ENCODE results near the gene C1QL4. TPM values are rescaled to one million over a fixed set of nuclear protein-coding genes. Genes with fewer than 3 reads are reported as not detected.
"Not testable (repeated sequence)": the region's sequence is repeated elsewhere in the genome, so short reads cannot be mapped to it uniquely, and the experiment has no call there.

The C1QL4 gene
- not detected for total RNA-seq

GRCh38 chr12:49336645-49337584 lies at the start of gene C1QL4:
TSS of gene C1QL4 (minus strand) at chr12:49337188. CDS start at chr12:49336477, 711 bp downstream.
- DNase-seq: peak; percentile 86
- no peaks in the 10 kb centered on the region for H3K9me3 Mint-ChIP-seq
- peaks cover 7% of the 10 kb centered on the region for H3K36me3 Mint-ChIP-seq (ENCODE audit: low read depth)
- peaks cover 31% of the 10 kb centered on the region for H3K4me1 Mint-ChIP-seq
- ChIA-PET CTCF (interaction anchor here (0.9 to 4.6 kb wide), 12 partner anchors 10 to 173 kb away, joined by 3 to 29 read pairs (median 6); partner anchors contain the start of genes DNAJC22, PRPH and TROAP), POLR2A (no interaction called here)
- H3K27ac Mint-ChIP-seq: peak within 1 kb of the TSS; percentile 43
- H3K27me3 Mint-ChIP-seq: peaks cover 86% of the 10 kb centered on the region
- H3K4me3 Mint-ChIP-seq: peak within 1 kb of the TSS; percentile 53

GRCh38 chr12:49380184-49380583 lies 43.2 kb upstream of the C1QL4 start:
- H3K4me3 Mint-ChIP-seq; H3K36me3 Mint-ChIP-seq (ENCODE audit: low read depth); DNase-seq; H3K27ac Mint-ChIP-seq; H3K4me1 Mint-ChIP-seq; POLR2A ChIA-PET; H3K27me3 Mint-ChIP-seq; H3K9me3 Mint-ChIP-seq: not testable (repeated sequence)
- CTCF ChIA-PET: interaction anchor here (0.6 to 0.9 kb wide), 3 partner anchors 121 to 340 kb away, joined by 3 to 4 read pairs (median 4); no protein-coding TSS in a partner anchor

- H3K36me3 Mint-ChIP-seq (ENCODE audit: low read depth): no peaks in the 10 kb centered on the region
- no peak overlapping the region for H3K4me3 Mint-ChIP-seq
- POLR2A ChIA-PET: no interaction called here
- no peak overlapping the region for H3K27ac Mint-ChIP-seq
- no peak for DNase-seq
- CTCF ChIA-PET: interaction anchor here (0.7 to 1.6 kb wide), 2 partner anchors 11 to 19 kb away, joined by 3 to 4 read pairs; no protein-coding TSS in a partner anchor
- H3K4me1 Mint-ChIP-seq: peaks cover 14% of the 10 kb centered on the region
- no peaks in the 10 kb centered on the region for H3K9me3 Mint-ChIP-seq
- no peaks in the 10 kb centered on the region for H3K27me3 Mint-ChIP-seq
Observed at GRCh38 chr12:49377386-49377785, 40.4 kb upstream of the C1QL4 start.

- Mint-ChIP-seq H3K4me3 (no peak overlapping the region), H3K27ac (no peak overlapping the region), H3K4me1 (peaks cover 22% of the 10 kb centered on the region), H3K27me3 (no peaks in the 10 kb centered on the region), H3K36me3 (ENCODE audit: low read depth) (peaks cover 6% of the 10 kb centered on the region), H3K9me3 (no peaks in the 10 kb centered on the region)
- POLR2A ChIA-PET: no interaction called here
- CTCF ChIA-PET: interaction anchor here (1.3 kb wide), 1 partner anchor 29 kb away, joined by 3 read pairs; the partner anchor contains the start of gene DNAJC22
- no peak for DNase-seq
Observed at GRCh38 chr12:49375406-49375805, 38.4 kb upstream of the C1QL4 start.

GRCh38 chr12:49370539-49370938 lies 33.6 kb upstream of the C1QL4 start:
- H3K27ac Mint-ChIP-seq: no peak overlapping the region
- peaks cover 53% of the 10 kb centered on the region for H3K4me1 Mint-ChIP-seq
- ChIA-PET CTCF (interaction anchor here (0.6 to 2.4 kb wide), 5 partner anchors 11 to 128 kb away, joined by 3 to 18 read pairs (median 5); no protein-coding TSS in a partner anchor), POLR2A (no interaction called here)
- H3K9me3 Mint-ChIP-seq: no peaks in the 10 kb centered on the region
- H3K27me3 Mint-ChIP-seq: no peaks in the 10 kb centered on the region
- no peak for DNase-seq
- H3K4me3 Mint-ChIP-seq: no peak overlapping the region
- peaks cover 6% of the 10 kb centered on the region for H3K36me3 Mint-ChIP-seq (ENCODE audit: low read depth)

GRCh38 chr12:49369411-49370145 lies 32.6 kb upstream of the C1QL4 start:
- Mint-ChIP-seq H3K36me3 (ENCODE audit: low read depth) (peaks cover 6% of the 10 kb centered on the region), H3K9me3 (no peaks in the 10 kb centered on the region), H3K4me3 (no peak overlapping the region)

GRCh38 chr12:49368240-49368600 lies 31.2 kb upstream of the C1QL4 start:
- DNase-seq: no peak
- H3K27ac Mint-ChIP-seq: peak overlapping the region; percentile 97
- H3K36me3 Mint-ChIP-seq (ENCODE audit: low read depth): peaks cover 6% of the 10 kb centered on the region
- peaks cover 47% of the 10 kb centered on the region for H3K4me1 Mint-ChIP-seq
- CTCF ChIA-PET: interaction anchor here (0.7 kb wide), 1 partner anchor 87 kb away, joined by 3 read pairs; no protein-coding TSS in a partner anchor
- H3K4me3 Mint-ChIP-seq: peak overlapping the region; percentile 90
- POLR2A ChIA-PET: no interaction called here
- no peaks in the 10 kb centered on the region for H3K9me3 Mint-ChIP-seq
- no peaks in the 10 kb centered on the region for H3K27me3 Mint-ChIP-seq

More at GRCh38 chr12:49369411-49370145, 32.6 kb upstream of the C1QL4 start:
- Mint-ChIP-seq H3K27me3 (no peaks in the 10 kb centered on the region), H3K27ac (no peak overlapping the region), H3K4me1 (peaks cover 49% of the 10 kb centered on the region)
- ChIA-PET POLR2A (no interaction called here), CTCF (interaction anchor here (0.7 to 2.4 kb wide), 5 partner anchors 10 to 145 kb away, joined by 3 to 18 read pairs (median 5); no protein-coding TSS in a partner anchor)
- peak; percentile 29 for DNase-seq

- peak within 1 kb of the TSS; percentile 90 for H3K4me3 Mint-ChIP-seq
- H3K27me3 Mint-ChIP-seq: no peaks in the 10 kb centered on the region
- DNase-seq: no peak
- no peaks in the 10 kb centered on the region for H3K9me3 Mint-ChIP-seq
- CTCF ChIA-PET: interaction anchor here (0.6 to 2.4 kb wide), 21 partner anchors 9 to 578 kb away, joined by 3 to 14 read pairs (median 4); partner anchors contain the start of genes DNAJC22, PRPH, TMBIM6 and TUBA1C
- peaks cover 45% of the 10 kb centered on the region for H3K4me1 Mint-ChIP-seq
- peaks cover 6% of the 10 kb centered on the region for H3K36me3 Mint-ChIP-seq (ENCODE audit: low read depth)
- POLR2A ChIA-PET: interaction anchor here (0.6 to 1.9 kb wide), 5 partner anchors 21 to 586 kb away, joined by 3 to 6 read pairs (median 3); partner anchors contain the start of gene TROAP
- H3K27ac Mint-ChIP-seq: peak within 1 kb of the TSS; percentile 97
Observed at GRCh38 chr12:49367381-49368239, 30.6 kb upstream of the C1QL4 start, which contains the start of gene SPATS2. TSS of gene SPATS2 (plus strand) at chr12:49367462. CDS start at chr12:49461013, 93,551 bp downstream.

GRCh38 chr12:49366652-49367380 lies 29.8 kb upstream of the C1QL4 start:
- ChIA-PET POLR2A (interaction anchor here (0.6 to 1.9 kb wide), 7 partner anchors 22 to 587 kb away, joined by 3 to 6 read pairs (median 3); partner anchors contain the start of gene TROAP), CTCF (interaction anchor here (0.6 to 2.4 kb wide), 24 partner anchors 8 to 578 kb away, joined by 3 to 14 read pairs (median 4); partner anchors contain the start of genes C1QL4, DNAJC22, PRPH and TMBIM6)
- peak overlapping the region; percentile 97 for H3K27ac Mint-ChIP-seq
- no peaks in the 10 kb centered on the region for H3K27me3 Mint-ChIP-seq
- H3K4me1 Mint-ChIP-seq: peaks cover 43% of the 10 kb centered on the region
- H3K9me3 Mint-ChIP-seq: no peaks in the 10 kb centered on the region
- H3K36me3 Mint-ChIP-seq (ENCODE audit: low read depth): peaks cover 6% of the 10 kb centered on the region
- peak overlapping the region; percentile 90 for H3K4me3 Mint-ChIP-seq
- peak; percentile 88 for DNase-seq

- ChIA-PET CTCF (interaction anchor here (0.8 to 2.4 kb wide), 19 partner anchors 7 to 579 kb away, joined by 3 to 14 read pairs (median 4); partner anchors contain the start of genes C1QL4, DNAJC22, PRPH and TMBIM6), POLR2A (interaction anchor here (0.6 to 1.9 kb wide), 4 partner anchors 23 to 95 kb away, joined by 3 to 6 read pairs (median 4); partner anchors contain the start of gene TROAP)
- H3K4me1 Mint-ChIP-seq: peaks cover 39% of the 10 kb centered on the region
- no peak for DNase-seq
- peaks cover 2% of the 10 kb centered on the region for H3K36me3 Mint-ChIP-seq (ENCODE audit: low read depth)
- peaks cover 3% of the 10 kb centered on the region for H3K27me3 Mint-ChIP-seq
- peak overlapping the region; percentile 90 for H3K4me3 Mint-ChIP-seq
- no peaks in the 10 kb centered on the region for H3K9me3 Mint-ChIP-seq
- H3K27ac Mint-ChIP-seq: peak overlapping the region; percentile 97
Observed at GRCh38 chr12:49366096-49366651, 29.2 kb upstream of the C1QL4 start.
